Tibial nerve (tissue), 3 donors: ENCODE data around the gene CASZ1.

ENCODE experiments used
- POLR2A ChIP-seq, 2 donors: fragments of 450-650 bp; IDR thresholded peaks; one replicate each; pipeline ENCODE4 v1.6.1; 2017; ENCODE audit warnings: antibody characterized with exemption in 2 of 2, mild to moderate bottlenecking in 2 of 2, moderate library complexity in 2 of 2
- TF ChIP-seq, protein P1 (sequence below), 5 experiments: fragments of 200-600 bp in 3 of 5; fragments of 450-650 bp in 2 of 5; sonication (generic) in 3 of 5; IDR thresholded peaks; one replicate each; pipeline ENCODE4 v1.5.1; 2016 to 2019; ENCODE audit warnings: antibody characterized with exemption in 5 of 5, mild to moderate bottlenecking in 3 of 5, moderate library complexity in 2 of 5

DNA sequence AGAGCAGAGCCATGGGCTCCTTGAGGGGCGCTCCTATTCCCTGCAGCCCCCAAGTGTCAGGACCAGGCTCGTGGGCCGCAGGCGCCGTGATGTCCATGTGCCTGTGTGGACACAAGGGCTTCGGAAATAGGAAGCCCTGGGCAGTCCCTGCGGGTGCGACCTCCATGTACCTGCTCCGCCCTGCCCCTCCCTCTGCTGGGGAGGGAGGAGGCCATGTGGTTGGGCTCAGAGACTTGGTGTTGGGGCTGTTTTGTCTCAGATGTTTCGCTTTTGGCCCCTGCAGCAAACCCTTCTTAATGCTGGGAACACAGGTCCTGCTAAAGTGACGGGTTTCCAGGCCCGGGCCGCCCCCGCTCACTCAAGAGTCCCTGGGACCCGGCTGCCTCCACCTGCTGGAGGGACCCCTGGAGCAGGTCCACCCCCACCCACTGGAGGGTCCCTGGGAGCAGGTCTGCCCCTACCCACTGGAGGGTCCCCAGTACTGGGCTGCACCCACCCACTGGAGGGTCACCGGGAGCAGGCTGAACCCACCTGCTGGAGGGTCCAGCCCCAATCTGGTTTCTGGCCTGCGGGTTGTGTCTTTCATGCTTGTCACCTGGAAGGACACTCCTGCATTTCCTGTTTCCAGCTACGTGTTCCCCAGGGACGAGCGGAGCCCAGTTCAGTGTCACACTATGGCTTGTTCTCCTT, 165.2 kb downstream of the CASZ1 start:
- TF ChIP-seq, protein P1, sequence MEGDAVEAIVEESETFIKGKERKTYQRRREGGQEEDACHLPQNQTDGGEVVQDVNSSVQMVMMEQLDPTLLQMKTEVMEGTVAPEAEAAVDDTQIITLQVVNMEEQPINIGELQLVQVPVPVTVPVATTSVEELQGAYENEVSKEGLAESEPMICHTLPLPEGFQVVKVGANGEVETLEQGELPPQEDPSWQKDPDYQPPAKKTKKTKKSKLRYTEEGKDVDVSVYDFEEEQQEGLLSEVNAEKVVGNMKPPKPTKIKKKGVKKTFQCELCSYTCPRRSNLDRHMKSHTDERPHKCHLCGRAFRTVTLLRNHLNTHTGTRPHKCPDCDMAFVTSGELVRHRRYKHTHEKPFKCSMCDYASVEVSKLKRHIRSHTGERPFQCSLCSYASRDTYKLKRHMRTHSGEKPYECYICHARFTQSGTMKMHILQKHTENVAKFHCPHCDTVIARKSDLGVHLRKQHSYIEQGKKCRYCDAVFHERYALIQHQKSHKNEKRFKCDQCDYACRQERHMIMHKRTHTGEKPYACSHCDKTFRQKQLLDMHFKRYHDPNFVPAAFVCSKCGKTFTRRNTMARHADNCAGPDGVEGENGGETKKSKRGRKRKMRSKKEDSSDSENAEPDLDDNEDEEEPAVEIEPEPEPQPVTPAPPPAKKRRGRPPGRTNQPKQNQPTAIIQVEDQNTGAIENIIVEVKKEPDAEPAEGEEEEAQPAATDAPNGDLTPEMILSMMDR (IDR thresholded peaks at IDR 0.05) = no peak
- no peak for TF ChIP-seq POLR2A (IDR thresholded peaks at IDR 0.05)
